Panc1 (cell line): ENCODE results near the gene DCTN3. TPM values are rescaled to one million over a fixed set of nuclear protein-coding genes. Genes with fewer than 3 reads are reported as not detected.

Experiments
- ATAC-seq: fragments of 200-7000 bp; cut with Tn5 transposase; 2 replicates; pipeline ENCODE4 v1.9.1; 2020; ENCODE audit warnings: mild to moderate bottlenecking, moderate library complexity
- BruUV-seq: library from RNA; stranded (reverse); fragments of 400-500 nt; replicated peaks from 2 replicates; lab custom pipeline; 2021; lab: Mats Ljungman, UMichigan
- CTCF ChIA-PET: fragments of 300-600 bp; sonication (Branson Sonifier 250); formaldehyde crosslinking; loops from one replicate; lab custom pipeline; 2022; ENCODE audit warnings: antibody characterized with exemption; lab: Charles Lee
- POLR2A ChIA-PET: fragments of 300-600 bp; sonication (Branson Sonifier 250); formaldehyde crosslinking; loops from one replicate; lab custom pipeline; 2022; ENCODE audit warnings: antibody characterized with exemption; lab: Charles Lee
- DNase-seq: peaks from one replicate; pipeline ENCODE4 v3.0.0-alpha.2; 2010; ENCODE audit warnings: low read depth, low spot score
- H3K27ac ChIP-seq: 2 replicates; pipeline ENCODE4 v1.5.1; 2011; ENCODE audit warnings: mild to moderate bottlenecking, low read length, inconsistent platforms
- H3K27me3 ChIP-seq: fragments of 200-500 bp; sonication (Bioruptor generic); 2 replicates; pipeline ENCODE4 v1.6.0; 2014; ENCODE audit warnings: low read length, inconsistent platforms; ENCODE audit not compliant: control insufficient read depth, insufficient read depth
- H3K36me3 ChIP-seq: fragments of 200-500 bp; sonication (Bioruptor generic); 2 replicates; pipeline ENCODE4 v1.5.1; 2014; ENCODE audit warnings: inconsistent platforms, mild to moderate bottlenecking, low read length, moderate library complexity; ENCODE audit not compliant: control insufficient read depth, insufficient read depth
- H3K4me1 ChIP-seq: 2 replicates; pipeline ENCODE4 v1.5.1; 2011; ENCODE audit warnings: inconsistent platforms, mild to moderate bottlenecking, low read length, moderate library complexity; ENCODE audit not compliant: control insufficient read depth, insufficient read depth
- H3K4me3 ChIP-seq, 2 experiments: 2 replicates each; pipeline ENCODE4 v1.5.1; 2011 to 2012; ENCODE audit warnings: low read depth in 2 of 2, low read length in 2 of 2, mild to moderate bottlenecking in 2 of 2, inconsistent platforms in 1 of 2, moderate library complexity in 1 of 2
- H3K9me3 ChIP-seq: fragments of 200-500 bp; sonication (Bioruptor generic); 2 replicates; pipeline ENCODE4 v1.5.1; 2014; ENCODE audit warnings: low read depth, mild to moderate bottlenecking, inconsistent platforms, low read length, moderate library complexity; ENCODE audit not compliant: control insufficient read depth, insufficient read depth
- CTCF ChIP-seq: fragments of 450-650 bp; IDR thresholded peaks from 2 replicates; pipeline ENCODE4 v1.5.1; 2017; ENCODE audit warnings: mild to moderate bottlenecking
- POLR2AphosphoS5 ChIP-seq: IDR thresholded peaks from 2 replicates; pipeline ENCODE4 v1.6.1; 2012; ENCODE audit warnings: mild to moderate bottlenecking, low read depth, low read length, moderate library complexity
- REST ChIP-seq, 2 experiments: IDR thresholded peaks; 2 replicates each; pipeline ENCODE4 v1.6.1; 2011 to 2012; ENCODE audit warnings: low read depth in 2 of 2, control low read depth in 1 of 2, low read length in 1 of 2, mild to moderate bottlenecking in 1 of 2, moderate library complexity in 1 of 2; ENCODE audit not compliant: insufficient read depth in 1 of 2
- SIN3A ChIP-seq: IDR thresholded peaks from 2 replicates; pipeline ENCODE4 v1.6.1; 2012; ENCODE audit warnings: low read depth, mild to moderate bottlenecking, low read length, moderate library complexity, borderline replicate concordance; ENCODE audit not compliant: insufficient read depth
- TCF7L2 ChIP-seq: IDR thresholded peaks from 2 replicates; pipeline ENCODE4 v1.6.1; 2011; ENCODE audit warnings: mild to moderate bottlenecking, low read depth, low read length, inconsistent platforms
- in situ Hi-C: cut with HindIII; loops from 2 replicates; pipeline ENCODE4 v1.10.0; 2016; ENCODE audit warnings: low sequenced_read_pairs, low pct_unique_long_range_greater_than_20kb
- intact Hi-C: fragments of 100-400 bp; cut with micrococcal nuclease; formaldehyde crosslinking; loops from one replicate; pipeline ENCODE4 v1.10.0; 2022; ENCODE audit not compliant: unreplicated experiment
- total RNA-seq: library from RNA; stranded (reverse); gene quantifications from one replicate; pipeline ENCODE4 v1.2.1, GENCODE V29; 2021; ENCODE audit not compliant: unreplicated experiment

Gene DCTN3
- total RNA-seq, 1 experiment from 2014 or later, result 110 TPM

- POLR2A ChIA-PET, result no interaction called here
- intact Hi-C loops, result no loop called here
These were observed 26.2 kb upstream of the DCTN3 start, which contains the start of gene GALT for GRCh38 chr9:34646211-34647083. Gene GALT (plus strand): TSS chr9:34646675. CDS start chr9:34646705, 30 bp downstream.

More at GRCh38 chr9:34646211-34647083, 26.2 kb upstream of the DCTN3 start, which contains the start of gene GALT:
- DNase-seq, result peak; percentile 30
- TF ChIP-seq CTCF (no peak), TCF7L2 (peak; percentile 43), REST (IDR thresholded peaks at IDR 0.05; ENCODE audit: insufficient read depth in 1 of 2, low read depth in 2 of 2, low read length in 1 of 2) (no peak), SIN3A (no peak), POLR2AphosphoS5 (peak; percentile 77)
- TSS peak; percentile 63 for BruUV-seq
- in situ Hi-C loops, result no loop called here
- H3K4me1 ChIP-seq, result peaks cover 24% of the 10 kb centered on the region
- no peaks in the 10 kb centered on the region for H3K27me3 ChIP-seq
- H3K27ac ChIP-seq, result peak within 1 kb of the TSS; percentile 93
- CTCF ChIA-PET, result interaction anchor here (0.8 to 1.3 kb wide), 6 partner anchors 9 to 56 kb away, joined by 3 to 8 read pairs (median 4); partner anchors contain the start of gene SIGMAR1
- no peaks in the 10 kb centered on the region for H3K9me3 ChIP-seq
- peak; percentile 89 for ATAC-seq
- no peaks in the 10 kb centered on the region for H3K36me3 ChIP-seq
- H3K4me3 ChIP-seq, result peak within 1 kb of the TSS; percentile 73 to 84
